NOMO-1 treated with dmso at 0.1 percent for 144 hours (cell line): ENCODE results near the gene LYST.
"Not testable (repeated sequence)": the region's sequence is repeated elsewhere in the genome, so short reads cannot be mapped to it uniquely, and the experiment has no call there.

Experiments used
- DNase-seq: peaks from one replicate; lab custom pipeline; 2025; ENCODE audit not compliant: unreplicated experiment; lab: John Stamatoyannopoulos, UW

LYST gene

GRCh38 chr1:235823684-235824083, 43.0 kb downstream of the LYST start:
- no peak for DNase-seq

DNA sequence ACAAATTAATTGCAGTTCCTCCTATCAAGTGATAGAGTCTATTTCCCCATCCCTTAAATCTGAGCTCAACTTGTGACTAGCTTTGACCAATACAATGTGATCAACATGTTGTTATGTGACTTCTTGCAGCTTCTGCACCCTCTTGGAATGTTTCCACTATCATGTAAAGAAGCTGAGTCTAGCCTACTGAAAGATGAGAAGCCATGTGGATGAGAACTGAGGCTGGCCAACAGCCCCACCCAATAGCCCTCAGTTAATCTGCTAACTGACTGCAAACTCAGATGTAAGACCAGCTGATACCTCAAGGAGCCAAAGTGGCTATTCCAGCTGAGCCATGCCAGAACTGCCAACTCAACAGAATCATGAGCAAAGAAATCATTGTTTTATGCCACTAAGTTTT, 44.0 kb downstream of the LYST start:
- no peak for DNase-seq

DNA sequence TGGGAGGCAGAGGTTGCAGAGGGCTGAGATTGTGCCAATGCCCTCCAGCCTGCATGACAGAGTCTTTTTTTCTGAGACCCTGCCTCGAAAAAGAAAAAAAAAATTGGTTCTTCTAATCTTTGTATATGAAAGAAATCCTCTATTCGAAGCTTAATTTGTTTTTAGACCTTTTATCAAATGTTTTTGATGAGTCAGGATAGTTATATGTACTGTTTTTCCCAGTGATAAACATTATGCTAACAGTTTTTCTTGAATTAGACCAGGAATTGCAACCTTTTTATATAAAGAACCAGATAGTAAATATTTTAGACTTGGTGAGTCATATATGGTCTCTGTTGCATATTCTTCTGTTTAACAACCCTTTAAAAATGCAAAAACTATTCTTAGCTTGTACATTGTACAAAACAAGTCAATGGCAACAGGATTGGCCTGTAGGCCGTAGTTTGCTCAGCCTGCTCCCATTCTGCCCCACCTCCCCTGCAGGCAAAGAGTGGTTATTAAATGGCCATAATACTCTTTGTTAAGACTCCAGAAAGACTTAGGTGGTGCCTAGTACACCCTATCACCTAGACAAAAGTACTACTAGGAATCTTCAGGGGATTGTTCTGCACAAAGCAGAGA, 45.2 kb downstream of the LYST start:
- DNase-seq: no peak

DNA sequence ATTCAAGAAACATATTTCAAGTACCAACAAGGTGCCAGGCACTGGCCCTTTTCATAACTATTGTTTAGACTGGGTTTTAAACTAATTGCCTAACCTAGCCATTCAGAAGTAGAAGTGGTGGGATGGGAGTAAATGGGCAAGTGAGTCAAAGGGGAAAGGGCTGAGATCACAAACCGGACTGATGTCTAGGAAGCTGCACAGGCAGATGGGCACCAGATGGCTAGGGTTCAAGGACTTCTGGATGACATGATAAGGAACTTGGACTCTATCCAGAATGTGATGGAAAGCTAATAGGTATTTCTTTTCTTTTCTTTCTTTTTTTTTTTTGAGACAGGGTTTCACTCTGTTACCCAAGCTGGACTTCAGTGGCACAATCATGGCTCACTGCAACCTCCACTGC, 46.6 kb downstream of the LYST start:
- no peak for DNase-seq

- no peak for DNase-seq
Measured at GRCh38 chr1:235818632-235819136, 48.0 kb downstream of the LYST start.

GRCh38 chr1:235817101-235817728, 49.5 kb downstream of the LYST start:
- DNase-seq: no peak

- no peak for DNase-seq
Measured at GRCh38 chr1:235809688-235810397, 56.9 kb downstream of the LYST start.

- DNase-seq: no peak
Measured at GRCh38 chr1:235808223-235808622, 58.5 kb downstream of the LYST start.

GRCh38 chr1:235806123-235806522, 60.6 kb downstream of the LYST start:
- no peak for DNase-seq

DNA sequence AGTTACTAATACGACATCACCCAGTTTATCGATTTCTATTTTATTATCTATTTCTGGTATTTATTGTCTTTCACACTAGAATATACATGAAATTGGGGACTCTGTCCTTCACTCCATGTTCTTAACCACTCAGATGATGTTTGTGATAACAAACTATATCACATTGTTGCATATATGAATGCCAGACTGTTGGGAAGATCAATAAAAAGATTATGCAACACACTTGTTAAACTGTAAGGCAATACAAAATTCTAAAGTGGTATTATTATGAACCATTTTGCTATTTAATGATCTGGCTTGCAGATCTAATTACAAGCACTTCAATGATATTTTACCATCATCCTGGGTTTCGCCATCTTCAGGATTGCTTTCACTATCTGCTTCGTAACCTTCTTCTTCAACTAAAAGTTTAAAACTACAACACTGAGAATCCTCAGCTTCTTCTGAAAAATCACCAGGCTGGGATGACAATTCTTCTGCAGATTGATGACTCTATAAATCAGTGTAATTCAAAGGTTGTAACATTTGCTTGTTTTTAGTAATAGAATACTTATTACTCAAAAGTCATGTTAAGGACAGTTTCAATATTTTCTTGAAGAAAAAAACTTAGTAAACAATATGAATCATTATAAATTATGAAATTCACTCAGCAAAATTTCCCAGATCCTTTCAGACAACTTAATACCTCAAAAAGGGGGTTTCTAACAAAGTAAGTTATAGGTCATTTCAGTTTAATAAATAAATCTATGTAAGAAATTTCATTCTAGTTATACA, 63.9 kb downstream of the LYST start:
- DNase-seq: no peak

DNA sequence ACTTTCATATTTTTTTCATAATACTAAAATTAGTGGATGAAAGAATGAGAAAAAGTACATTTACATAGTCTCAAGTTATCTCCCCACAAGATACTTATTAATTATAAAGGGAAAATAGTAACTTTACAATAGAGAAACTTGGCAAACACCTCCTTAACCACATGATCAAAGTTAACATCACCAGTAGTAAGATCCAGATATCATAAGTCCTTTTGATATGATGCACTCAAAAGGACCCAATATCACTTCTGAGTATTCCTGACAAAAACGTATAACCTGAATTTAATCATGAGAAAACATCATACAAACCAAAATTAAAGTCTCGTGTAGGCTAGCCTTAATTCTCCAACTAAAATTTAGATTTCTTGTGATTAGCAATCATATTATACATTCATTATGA, 67.4 kb downstream of the LYST start:
- no peak for DNase-seq

DNA sequence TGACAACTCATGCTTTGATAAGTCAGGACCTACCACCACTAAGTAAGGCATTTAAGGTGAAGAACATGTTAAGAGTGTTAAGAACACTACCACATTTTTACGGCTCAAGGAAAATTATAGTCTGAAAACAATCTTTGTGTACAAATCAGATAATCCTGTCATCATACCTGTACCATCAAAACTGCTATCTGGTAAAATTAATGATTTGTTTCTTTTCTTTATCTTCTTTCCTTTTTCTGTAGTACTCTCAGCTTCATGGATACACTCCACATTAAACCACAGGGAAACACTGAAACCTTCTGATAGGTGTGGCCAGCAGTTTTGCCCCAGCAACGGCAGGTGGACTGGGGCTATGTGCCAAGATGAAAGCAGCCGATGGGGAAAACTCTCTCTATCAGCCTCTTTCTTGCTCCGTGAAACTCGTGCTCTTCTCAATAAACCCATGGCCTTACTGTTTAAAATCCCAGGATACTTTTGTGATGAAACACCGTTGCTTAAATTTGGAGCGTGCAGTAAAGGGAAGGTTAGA, 75.1 kb downstream of the LYST start:
- DNase-seq: no peak

DNA sequence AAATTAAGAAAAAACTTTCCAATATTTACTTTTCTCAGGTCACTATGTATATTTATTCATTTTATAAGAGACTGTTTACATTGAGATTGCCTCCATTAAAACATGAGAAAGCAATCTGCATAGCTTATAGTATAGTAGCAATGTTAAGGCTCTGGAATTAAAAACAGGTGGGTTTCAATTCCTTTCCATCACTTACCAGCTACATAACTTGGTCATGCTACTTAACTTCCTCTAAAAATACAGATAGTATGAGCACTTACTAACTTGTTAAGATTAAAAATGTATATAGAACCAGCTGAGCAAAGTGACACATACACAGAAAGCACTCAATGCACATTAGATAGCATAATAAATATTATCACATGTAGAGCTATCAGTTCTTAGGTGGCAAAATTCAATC, 76.6 kb downstream of the LYST start:
- no peak for DNase-seq

- DNase-seq: not testable (repeated sequence)
Measured at GRCh38 chr1:235786227-235786898, 80.3 kb downstream of the LYST start.

DNA sequence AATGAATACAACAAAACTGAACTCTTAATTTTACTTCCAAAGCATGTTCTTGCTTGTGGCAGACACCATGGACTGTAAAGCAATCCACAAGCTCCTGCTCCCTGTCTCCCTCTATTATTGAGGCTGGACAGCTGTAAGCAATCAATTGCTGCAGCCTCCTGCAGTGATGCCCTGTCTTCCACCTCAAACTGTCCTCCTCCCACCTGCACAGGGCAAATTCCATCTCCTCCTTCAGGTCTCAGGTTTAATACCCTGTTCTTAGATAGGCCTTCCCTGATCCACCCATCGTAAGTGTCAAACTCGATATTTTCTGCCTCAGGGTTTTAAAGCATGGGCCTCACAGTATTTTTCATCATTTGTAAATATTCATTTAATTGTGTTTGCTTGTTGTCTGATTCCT, 81.8 kb downstream of the LYST start:
- no peak for DNase-seq

DNA sequence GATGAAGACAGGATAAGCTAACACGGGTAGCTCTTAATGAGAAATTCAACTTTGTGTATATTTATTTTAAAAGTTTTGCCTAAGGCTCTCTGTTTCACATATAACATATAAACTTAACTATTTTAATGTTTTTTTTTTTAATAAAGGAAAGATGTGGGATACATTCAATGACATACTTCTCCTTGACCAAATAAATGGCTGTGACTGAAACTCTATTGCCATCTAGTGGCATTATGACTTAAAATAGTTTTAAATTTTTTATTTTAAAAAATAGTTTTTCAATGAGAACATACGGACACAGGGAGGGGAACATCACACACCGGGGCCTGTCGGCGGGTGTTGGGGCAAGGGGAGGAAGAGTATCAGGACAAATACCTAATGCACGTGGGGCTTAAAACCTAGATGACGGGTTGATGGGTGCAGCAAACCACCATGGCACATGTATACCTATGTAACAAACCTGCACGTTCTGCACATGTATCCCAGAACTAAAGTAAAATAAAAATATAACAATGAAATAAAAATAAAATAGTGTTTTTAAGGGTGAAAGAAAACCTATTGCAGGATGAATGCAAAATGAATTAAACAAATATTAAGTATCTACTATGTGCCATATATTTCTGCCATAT, 83.4 kb downstream of the LYST start:
- no peak for DNase-seq

DNA sequence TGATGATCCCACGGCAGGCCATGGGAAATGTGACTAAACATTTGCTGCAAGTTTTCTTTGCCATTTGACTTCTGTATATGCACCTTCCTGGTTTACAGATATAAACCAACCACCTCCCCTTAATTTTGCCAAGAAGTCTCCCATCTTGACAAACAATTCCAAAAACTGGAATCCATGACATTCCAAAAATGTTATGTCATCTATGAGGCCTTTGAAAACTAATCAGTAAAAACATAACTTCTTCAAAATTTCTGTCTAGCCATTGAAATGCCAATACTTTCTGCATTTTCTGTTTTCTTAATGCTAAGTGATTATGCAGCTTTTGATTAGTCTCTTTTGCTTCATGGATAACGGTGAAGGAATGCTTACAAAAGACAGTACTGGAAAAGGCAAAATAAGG, 84.1 kb downstream of the LYST start:
- no peak for DNase-seq

- no peak for DNase-seq
Measured at GRCh38 chr1:235781807-235782206, 84.9 kb downstream of the LYST start.

DNA sequence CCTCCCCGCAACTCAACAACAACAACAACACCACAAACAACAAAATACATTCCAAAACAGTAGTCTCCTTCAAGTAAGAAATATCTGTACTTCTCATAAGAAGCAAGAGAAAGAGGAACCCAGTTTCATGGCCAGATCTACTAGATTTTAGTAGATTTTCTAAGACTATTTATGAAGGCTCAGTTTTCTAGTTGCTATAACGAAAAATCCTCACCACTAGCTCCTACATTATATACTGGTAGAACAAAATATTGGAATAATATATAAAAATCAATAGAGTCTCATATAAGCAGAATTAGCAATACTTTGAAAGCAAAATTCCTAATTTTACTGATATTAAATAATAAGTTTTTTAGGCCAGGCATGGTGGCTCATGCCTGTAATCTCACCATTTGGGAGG, 86.9 kb downstream of the LYST start:
- no peak for DNase-seq

DNA sequence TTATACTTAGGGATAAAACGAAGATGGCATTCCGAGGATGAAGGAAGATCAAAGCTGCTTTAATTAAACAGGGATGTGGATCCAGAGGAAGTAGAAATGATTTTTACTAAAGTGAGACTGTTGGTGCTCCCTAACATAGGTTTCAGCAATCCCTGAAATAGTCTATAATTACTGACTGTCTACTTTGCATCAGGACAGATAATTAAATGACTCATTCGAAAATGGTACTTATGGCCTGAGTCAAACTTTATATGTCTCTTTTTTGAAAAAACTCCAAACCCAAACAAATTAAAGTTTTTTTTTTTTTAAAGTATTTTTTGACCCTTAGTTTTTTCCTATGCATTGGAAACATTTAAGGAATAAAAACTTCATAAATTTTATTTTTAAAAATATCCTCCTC, 90.3 kb downstream of the LYST start:
- DNase-seq: no peak
